Measurements from ENCODE around the gene KRTAP13-2. TPM values are rescaled to one million over a fixed set of nuclear protein-coding genes. Genes with fewer than 3 reads are reported as not detected.

KRTAP13-2 gene
- total RNA-seq, 2 donors from 2014 or later = not detected

GRCh38 chr21:30337772-30338171, 34.3 kb downstream of the KRTAP13-2 start:
- Mint-ChIP-seq H3K9me3 (no peaks in the 10 kb centered on the region), H3K4me3 (no peak overlapping the region), H3K4me1 (no peaks in the 10 kb centered on the region), H3K27me3 (no peaks in the 10 kb centered on the region), H3K27ac (no peak overlapping the region), H3K36me3 (ENCODE audit: low read depth) (no peaks in the 10 kb centered on the region)
- ATAC-seq (replicated peaks) = no peak

GRCh38 chr21:30337276-30337744, 34.8 kb downstream of the KRTAP13-2 start, which contains the start of gene KRTAP27-1:
Gene KRTAP27-1, minus strand, starts transcription at chr21:30337694. Its CDS starts 26 bp downstream, at chr21:30337668.
- ATAC-seq (replicated peaks) = no peak
- Mint-ChIP-seq H3K9me3 (no peaks in the 10 kb centered on the region), H3K27ac (no peak within 1 kb of the TSS), H3K4me1 (no peaks in the 10 kb centered on the region), H3K4me3 (no peak within 1 kb of the TSS), H3K36me3 (ENCODE audit: low read depth) (no peaks in the 10 kb centered on the region), H3K27me3 (no peaks in the 10 kb centered on the region)

- no peak overlapping the region for H3K4me3 Mint-ChIP-seq
- no peak for ATAC-seq (replicated peaks)
- H3K27ac Mint-ChIP-seq = no peak overlapping the region
- no peaks in the 10 kb centered on the region for H3K4me1 Mint-ChIP-seq
- H3K36me3 Mint-ChIP-seq (ENCODE audit: low read depth) = no peaks in the 10 kb centered on the region
- no peaks in the 10 kb centered on the region for H3K9me3 Mint-ChIP-seq
- H3K27me3 Mint-ChIP-seq = no peaks in the 10 kb centered on the region
Observed at GRCh38 chr21:30336596-30336995, 35.5 kb downstream of the KRTAP13-2 start.

GRCh38 chr21:30333736-30334135, 38.3 kb downstream of the KRTAP13-2 start:
- no peaks in the 10 kb centered on the region for H3K4me1 Mint-ChIP-seq
- no peak overlapping the region for H3K27ac Mint-ChIP-seq
- no peak for ATAC-seq (replicated peaks)
- no peaks in the 10 kb centered on the region for H3K9me3 Mint-ChIP-seq
- no peak overlapping the region for H3K4me3 Mint-ChIP-seq
- H3K36me3 Mint-ChIP-seq (ENCODE audit: low read depth) = no peaks in the 10 kb centered on the region
- peaks cover 5% of the 10 kb centered on the region for H3K27me3 Mint-ChIP-seq

GRCh38 chr21:30332681-30333080, 39.4 kb downstream of the KRTAP13-2 start:
- Mint-ChIP-seq H3K9me3 (no peaks in the 10 kb centered on the region), H3K27ac (no peak overlapping the region), H3K27me3 (peaks cover 6% of the 10 kb centered on the region), H3K36me3 (ENCODE audit: low read depth) (no peaks in the 10 kb centered on the region), H3K4me1 (no peaks in the 10 kb centered on the region), H3K4me3 (no peak overlapping the region)
- ATAC-seq (replicated peaks) = no peak

GRCh38 chr21:30329203-30329875, 42.7 kb downstream of the KRTAP13-2 start:
- Mint-ChIP-seq H3K4me1 (no peaks in the 10 kb centered on the region), H3K9me3 (peaks cover 3% of the 10 kb centered on the region)
- no peak for ATAC-seq (replicated peaks)

GRCh38 chr21:30326390-30326789, 45.7 kb downstream of the KRTAP13-2 start:
- H3K36me3 Mint-ChIP-seq (ENCODE audit: low read depth) = no peaks in the 10 kb centered on the region
- no peak overlapping the region for H3K27ac Mint-ChIP-seq
- H3K4me1 Mint-ChIP-seq = no peaks in the 10 kb centered on the region
- H3K4me3 Mint-ChIP-seq = no peak overlapping the region
- ATAC-seq (replicated peaks) = no peak
- peaks cover 3% of the 10 kb centered on the region for H3K9me3 Mint-ChIP-seq
- peaks cover 12% of the 10 kb centered on the region for H3K27me3 Mint-ChIP-seq

More at GRCh38 chr21:30329203-30329875, 42.7 kb downstream of the KRTAP13-2 start:
- H3K36me3 Mint-ChIP-seq (ENCODE audit: low read depth) = no peaks in the 10 kb centered on the region
- no peak overlapping the region for H3K4me3 Mint-ChIP-seq
- no peak overlapping the region for H3K27ac Mint-ChIP-seq
- H3K27me3 Mint-ChIP-seq = peaks cover 12% of the 10 kb centered on the region

Other genes starting within 250 kb of the KRTAP13-2 start
- gene CLDN17, start 205.5 kb downstream of the KRTAP13-2 start, total RNA-seq = not detected
- gene CLDN8, start 156.2 kb downstream of the KRTAP13-2 start, total RNA-seq = not detected
- not detected for gene KRTAP24-1, start 89.3 kb downstream of the KRTAP13-2 start, total RNA-seq
- gene KRTAP25-1, start 82.8 kb downstream of the KRTAP13-2 start, total RNA-seq = not detected
- gene KRTAP26-1, start 52.0 kb downstream of the KRTAP13-2 start, total RNA-seq = not detected
- not detected for gene KRTAP27-1, start 34.6 kb downstream of the KRTAP13-2 start, total RNA-seq
- not detected for gene KRTAP23-1, start 23.7 kb downstream of the KRTAP13-2 start, total RNA-seq
- not detected for gene KRTAP13-1, start 23.8 kb upstream of the KRTAP13-2 start, total RNA-seq
- gene KRTAP13-3, start 53.7 kb upstream of the KRTAP13-2 start, total RNA-seq = not detected
- gene KRTAP13-4, start 57.9 kb upstream of the KRTAP13-2 start, total RNA-seq = not detected
- gene KRTAP15-1, start 68.0 kb upstream of the KRTAP13-2 start, total RNA-seq = not detected
- not detected for gene KRTAP19-1, start 108.1 kb upstream of the KRTAP13-2 start, total RNA-seq
- not detected for gene KRTAP19-2, start 115.2 kb upstream of the KRTAP13-2 start, total RNA-seq
- not detected for gene KRTAP19-3, start 119.7 kb upstream of the KRTAP13-2 start, total RNA-seq
- not detected for gene KRTAP19-4, start 124.9 kb upstream of the KRTAP13-2 start, total RNA-seq
- not detected for gene KRTAP19-5, start 129.9 kb upstream of the KRTAP13-2 start, total RNA-seq
- gene KRTAP19-6, start 169.6 kb upstream of the KRTAP13-2 start, total RNA-seq = not detected
- gene KRTAP19-7, start 189.0 kb upstream of the KRTAP13-2 start, total RNA-seq = not detected
- gene KRTAP22-2, start 218.1 kb upstream of the KRTAP13-2 start, total RNA-seq = not detected
- not detected for gene KRTAP6-3, start 220.2 kb upstream of the KRTAP13-2 start, total RNA-seq
- not detected for gene KRTAP6-2, start 226.6 kb upstream of the KRTAP13-2 start, total RNA-seq
- gene KRTAP22-1, start 228.8 kb upstream of the KRTAP13-2 start, total RNA-seq = not detected
- gene KRTAP6-1, start 241.7 kb upstream of the KRTAP13-2 start, total RNA-seq = not detected
- gene KRTAP20-1, start 244.2 kb upstream of the KRTAP13-2 start, total RNA-seq = not detected
- not detected for gene KRTAP20-4, start 248.4 kb upstream of the KRTAP13-2 start, total RNA-seq